ENCODE results near the gene MTG2.

MTG2 gene

DNA sequence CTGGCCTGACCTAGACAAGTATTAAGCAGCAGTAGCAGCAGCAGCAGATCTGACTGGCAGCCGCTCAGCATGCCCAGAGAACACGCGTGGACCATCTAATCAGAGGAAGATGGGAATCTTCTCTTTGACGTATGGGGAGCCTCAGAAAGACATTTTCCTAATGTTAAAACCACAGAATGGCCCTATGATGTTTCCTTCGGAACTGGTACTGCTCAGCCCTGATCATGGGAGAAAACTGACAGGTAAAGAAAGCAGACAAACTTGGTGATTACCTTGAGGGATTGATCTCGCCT is 45.8 kb upstream of the MTG2 start (continued):
- TF ChIP-seq PATZ1 (CRISPR knock-in tag; IDR thresholded peaks at IDR 0.05; ENCODE audit: borderline replicate concordance) (no peak), ZFP3 (CRISPR knock-in tag; IDR thresholded peaks at IDR 0.05) (no peak), ZFP30 (CRISPR knock-in tag; IDR thresholded peaks at IDR 0.05) (no peak), SNAI2 (CRISPR knock-in tag; IDR thresholded peaks at IDR 0.05) (no peak), PPARA (CRISPR knock-in tag; IDR thresholded peaks at IDR 0.05; ENCODE audit: borderline replicate concordance) (no peak), TCF4 (CRISPR knock-in tag; IDR thresholded peaks at IDR 0.05; ENCODE audit: borderline replicate concordance) (no peak)
- TF ChIP-seq, protein P1, sequence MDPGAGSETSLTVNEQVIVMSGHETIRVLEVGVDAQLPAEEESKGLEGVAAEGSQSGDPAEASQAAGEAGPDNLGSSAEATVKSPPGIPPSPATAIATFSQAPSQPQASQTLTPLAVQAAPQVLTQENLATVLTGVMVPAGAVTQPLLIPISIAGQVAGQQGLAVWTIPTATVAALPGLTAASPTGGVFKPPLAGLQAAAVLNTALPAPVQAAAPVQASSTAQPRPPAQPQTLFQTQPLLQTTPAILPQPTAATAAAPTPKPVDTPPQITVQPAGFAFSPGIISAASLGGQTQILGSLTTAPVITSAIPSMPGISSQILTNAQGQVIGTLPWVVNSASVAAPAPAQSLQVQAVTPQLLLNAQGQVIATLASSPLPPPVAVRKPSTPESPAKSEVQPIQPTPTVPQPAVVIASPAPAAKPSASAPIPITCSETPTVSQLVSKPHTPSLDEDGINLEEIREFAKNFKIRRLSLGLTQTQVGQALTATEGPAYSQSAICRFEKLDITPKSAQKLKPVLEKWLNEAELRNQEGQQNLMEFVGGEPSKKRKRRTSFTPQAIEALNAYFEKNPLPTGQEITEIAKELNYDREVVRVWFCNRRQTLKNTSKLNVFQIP (CRISPR knock-in tag; IDR thresholded peaks at IDR 0.05; ENCODE audit: borderline replicate concordance, low read depth): no peak

DNA sequence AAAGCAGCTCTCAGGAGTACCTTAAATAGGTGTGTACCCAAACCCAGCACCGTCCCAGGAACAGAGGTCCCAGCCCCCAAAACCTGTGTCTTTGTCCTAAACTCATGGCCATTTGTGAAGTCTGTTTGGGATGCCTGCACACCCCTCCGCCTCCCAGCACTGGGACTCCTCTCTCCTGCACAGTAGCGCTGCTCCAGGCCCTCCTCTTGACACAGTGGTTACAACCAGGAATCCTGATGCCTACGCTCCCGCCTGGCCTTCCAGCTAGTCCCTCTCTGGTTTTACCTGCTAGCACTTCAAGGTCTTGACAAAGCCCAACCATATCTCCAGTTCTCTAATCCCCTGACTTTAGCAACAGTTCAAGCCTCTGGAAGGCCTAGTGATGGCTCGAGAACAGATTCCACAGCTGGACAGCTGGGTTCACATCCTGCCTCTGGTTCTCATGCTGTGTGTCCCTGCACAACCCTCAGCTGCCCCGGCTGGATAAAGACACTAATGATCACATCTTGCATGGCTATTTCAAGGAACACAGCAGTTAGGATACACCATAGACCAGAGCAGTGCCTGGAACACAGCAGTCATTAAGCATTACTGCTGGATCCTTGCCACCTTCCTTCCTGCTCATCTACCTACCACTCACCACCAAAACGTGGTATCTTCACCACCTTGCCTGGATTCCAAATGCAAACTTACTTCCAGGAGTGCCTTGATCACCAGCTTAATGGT is 45.2 kb upstream of the MTG2 start:
- no peak for TF ChIP-seq ZNF70 (CRISPR knock-in tag; IDR thresholded peaks at IDR 0.05)
- TF ChIP-seq, protein P1 (CRISPR knock-in tag; IDR thresholded peaks at IDR 0.05; ENCODE audit: borderline replicate concordance, low read depth): no peak
- TF ChIP-seq BACH2 (CRISPR knock-in tag; IDR thresholded peaks at IDR 0.05; ENCODE audit: borderline replicate concordance): no peak
- TF ChIP-seq TCF4 (CRISPR knock-in tag; IDR thresholded peaks at IDR 0.05; ENCODE audit: borderline replicate concordance): no peak
- TF ChIP-seq OSR1 (CRISPR knock-in tag; IDR thresholded peaks at IDR 0.05): no peak
- no peak for TF ChIP-seq SNAI2 (CRISPR knock-in tag; IDR thresholded peaks at IDR 0.05)
- TF ChIP-seq, protein P2, sequence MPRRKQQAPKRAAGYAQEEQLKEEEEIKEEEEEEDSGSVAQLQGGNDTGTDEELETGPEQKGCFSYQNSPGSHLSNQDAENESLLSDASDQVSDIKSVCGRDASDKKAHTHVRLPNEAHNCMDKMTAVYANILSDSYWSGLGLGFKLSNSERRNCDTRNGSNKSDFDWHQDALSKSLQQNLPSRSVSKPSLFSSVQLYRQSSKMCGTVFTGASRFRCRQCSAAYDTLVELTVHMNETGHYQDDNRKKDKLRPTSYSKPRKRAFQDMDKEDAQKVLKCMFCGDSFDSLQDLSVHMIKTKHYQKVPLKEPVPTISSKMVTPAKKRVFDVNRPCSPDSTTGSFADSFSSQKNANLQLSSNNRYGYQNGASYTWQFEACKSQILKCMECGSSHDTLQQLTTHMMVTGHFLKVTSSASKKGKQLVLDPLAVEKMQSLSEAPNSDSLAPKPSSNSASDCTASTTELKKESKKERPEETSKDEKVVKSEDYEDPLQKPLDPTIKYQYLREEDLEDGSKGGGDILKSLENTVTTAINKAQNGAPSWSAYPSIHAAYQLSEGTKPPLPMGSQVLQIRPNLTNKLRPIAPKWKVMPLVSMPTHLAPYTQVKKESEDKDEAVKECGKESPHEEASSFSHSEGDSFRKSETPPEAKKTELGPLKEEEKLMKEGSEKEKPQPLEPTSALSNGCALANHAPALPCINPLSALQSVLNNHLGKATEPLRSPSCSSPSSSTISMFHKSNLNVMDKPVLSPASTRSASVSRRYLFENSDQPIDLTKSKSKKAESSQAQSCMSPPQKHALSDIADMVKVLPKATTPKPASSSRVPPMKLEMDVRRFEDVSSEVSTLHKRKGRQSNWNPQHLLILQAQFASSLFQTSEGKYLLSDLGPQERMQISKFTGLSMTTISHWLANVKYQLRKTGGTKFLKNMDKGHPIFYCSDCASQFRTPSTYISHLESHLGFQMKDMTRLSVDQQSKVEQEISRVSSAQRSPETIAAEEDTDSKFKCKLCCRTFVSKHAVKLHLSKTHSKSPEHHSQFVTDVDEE (CRISPR knock-in tag; IDR thresholded peaks at IDR 0.05): no peak
- no peak for TF ChIP-seq CSRNP3 (CRISPR knock-in tag; IDR thresholded peaks at IDR 0.05)
- no peak for TF ChIP-seq TOX (CRISPR knock-in tag; IDR thresholded peaks at IDR 0.05; ENCODE audit: borderline replicate concordance)
- TF ChIP-seq ZNF8 (CRISPR knock-in tag; IDR thresholded peaks at IDR 0.05): no peak
- TF ChIP-seq PPARA (CRISPR knock-in tag; IDR thresholded peaks at IDR 0.05; ENCODE audit: borderline replicate concordance): no peak
- TF ChIP-seq ISL1 (CRISPR knock-in tag; IDR thresholded peaks at IDR 0.05): no peak
- no peak for TF ChIP-seq GLIS3 (CRISPR knock-in tag; IDR thresholded peaks at IDR 0.05)
- TF ChIP-seq ZFP3 (CRISPR knock-in tag; IDR thresholded peaks at IDR 0.05): no peak
- no peak for TF ChIP-seq ARNTL (CRISPR knock-in tag; IDR thresholded peaks at IDR 0.05; ENCODE audit: borderline replicate concordance, low read depth)
- TF ChIP-seq ZNF565 (CRISPR knock-in tag; conservative IDR thresholded peaks at IDR 0.05; ENCODE audit: low read depth): no peak
- no peak for TF ChIP-seq ZFP30 (CRISPR knock-in tag; IDR thresholded peaks at IDR 0.05)
- no peak for TF ChIP-seq ESRRG (CRISPR knock-in tag; IDR thresholded peaks at IDR 0.05)
- ATAC-seq: no peak

DNA sequence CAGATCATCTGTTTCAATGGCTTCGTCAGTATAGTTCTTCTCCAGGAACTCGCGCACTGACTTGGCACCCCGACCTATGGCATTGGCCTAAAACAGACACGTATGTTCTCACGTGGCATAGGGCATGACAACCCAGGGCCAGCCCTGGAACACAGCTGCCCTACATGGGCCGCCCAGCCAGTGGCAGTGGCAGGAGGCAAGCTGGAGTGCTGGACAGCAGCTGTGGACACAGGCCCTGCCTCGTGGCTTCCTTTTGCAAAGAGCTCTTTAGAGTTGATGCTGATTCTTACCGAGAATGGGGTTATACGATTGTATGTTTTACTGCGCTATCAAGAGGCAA is 44.7 kb upstream of the MTG2 start:
- ATAC-seq: no peak
- TF ChIP-seq BACH2 (CRISPR knock-in tag; IDR thresholded peaks at IDR 0.05; ENCODE audit: borderline replicate concordance) (no peak), ZC3H10 (CRISPR knock-in tag; IDR thresholded peaks at IDR 0.05) (no peak), PATZ1 (CRISPR knock-in tag; IDR thresholded peaks at IDR 0.05; ENCODE audit: borderline replicate concordance) (no peak), GLIS3 (CRISPR knock-in tag; IDR thresholded peaks at IDR 0.05) (no peak)
- TF ChIP-seq, protein P2 (CRISPR knock-in tag; IDR thresholded peaks at IDR 0.05): no peak
